ENCODE measurements around the gene ZC3H18.

GRCh38 chr16:88552815-88553214 is 17.4 kb upstream of the ZC3H18 start:
- no peak for TF ChIP-seq POLR2A (IDR thresholded peaks at IDR 0.05)
- TF ChIP-seq POLR2AphosphoS5 (IDR thresholded peaks at IDR 0.05): no peak
- TF ChIP-seq, protein P1, sequence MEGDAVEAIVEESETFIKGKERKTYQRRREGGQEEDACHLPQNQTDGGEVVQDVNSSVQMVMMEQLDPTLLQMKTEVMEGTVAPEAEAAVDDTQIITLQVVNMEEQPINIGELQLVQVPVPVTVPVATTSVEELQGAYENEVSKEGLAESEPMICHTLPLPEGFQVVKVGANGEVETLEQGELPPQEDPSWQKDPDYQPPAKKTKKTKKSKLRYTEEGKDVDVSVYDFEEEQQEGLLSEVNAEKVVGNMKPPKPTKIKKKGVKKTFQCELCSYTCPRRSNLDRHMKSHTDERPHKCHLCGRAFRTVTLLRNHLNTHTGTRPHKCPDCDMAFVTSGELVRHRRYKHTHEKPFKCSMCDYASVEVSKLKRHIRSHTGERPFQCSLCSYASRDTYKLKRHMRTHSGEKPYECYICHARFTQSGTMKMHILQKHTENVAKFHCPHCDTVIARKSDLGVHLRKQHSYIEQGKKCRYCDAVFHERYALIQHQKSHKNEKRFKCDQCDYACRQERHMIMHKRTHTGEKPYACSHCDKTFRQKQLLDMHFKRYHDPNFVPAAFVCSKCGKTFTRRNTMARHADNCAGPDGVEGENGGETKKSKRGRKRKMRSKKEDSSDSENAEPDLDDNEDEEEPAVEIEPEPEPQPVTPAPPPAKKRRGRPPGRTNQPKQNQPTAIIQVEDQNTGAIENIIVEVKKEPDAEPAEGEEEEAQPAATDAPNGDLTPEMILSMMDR (IDR thresholded peaks at IDR 0.05): no peak

All from breast epithelium (tissue), 3 donors.